ELF-1 (cell line): ENCODE results near the gene CCL13.

Source experiments
- DNase-seq: peaks from one replicate; pipeline ENCODE4 v3.0.0-alpha.2; 2016; ENCODE audit warnings: low read depth, low spot score

The CCL13 gene

GRCh38 chr17:34363183-34363661 lies 6.9 kb downstream of the CCL13 start, which contains the start of gene CCL1:
TSS of gene CCL1 (minus strand) at chr17:34363233. CDS start at chr17:34363161, 72 bp downstream.
- no peak for DNase-seq

- DNase-seq, result no peak
Measured at GRCh38 chr17:34364751-34365150, 8.5 kb downstream of the CCL13 start.

- DNase-seq, result no peak
Measured at GRCh38 chr17:34365340-34365739, 9.1 kb downstream of the CCL13 start.

GRCh38 chr17:34366010-34366409 lies 9.7 kb downstream of the CCL13 start:
- no peak for DNase-seq

GRCh38 chr17:34366529-34367107 lies 10.3 kb downstream of the CCL13 start:
- no peak for DNase-seq

- DNase-seq, result no peak
Measured at GRCh38 chr17:34367486-34368195, 11.4 kb downstream of the CCL13 start.

GRCh38 chr17:34368196-34368945 lies 12.1 kb downstream of the CCL13 start:
- DNase-seq, result no peak

- DNase-seq, result no peak
Measured at GRCh38 chr17:34368946-34369500, 12.7 kb downstream of the CCL13 start.

- DNase-seq, result no peak
Measured at GRCh38 chr17:34369571-34369970, 13.3 kb downstream of the CCL13 start.

- DNase-seq, result no peak
Measured at GRCh38 chr17:34370376-34370996, 14.2 kb downstream of the CCL13 start.

- no peak for DNase-seq
Measured at GRCh38 chr17:34370997-34371395, 14.7 kb downstream of the CCL13 start.

- DNase-seq, result no peak
Measured at GRCh38 chr17:34371405-34372100, 15.3 kb downstream of the CCL13 start.

- no peak for DNase-seq
Measured at GRCh38 chr17:34374457-34374856, 18.2 kb downstream of the CCL13 start.

- DNase-seq, result no peak
Measured at GRCh38 chr17:34375426-34375997, 19.2 kb downstream of the CCL13 start.

GRCh38 chr17:34377078-34377823 lies 21.0 kb downstream of the CCL13 start:
- DNase-seq, result no peak

GRCh38 chr17:34378664-34379101 lies 22.4 kb downstream of the CCL13 start:
- no peak for DNase-seq

- no peak for DNase-seq
Measured at GRCh38 chr17:34379868-34380267, 23.6 kb downstream of the CCL13 start.

GRCh38 chr17:34382621-34383124 lies 26.4 kb downstream of the CCL13 start:
- no peak for DNase-seq

- no peak for DNase-seq
Measured at GRCh38 chr17:34383216-34383615, 26.9 kb downstream of the CCL13 start.

- DNase-seq, result no peak
Measured at GRCh38 chr17:34384271-34384670, 28.0 kb downstream of the CCL13 start.
